OCI-LY1 (cell line): ENCODE measurements around the gene SLC35C1.
A peak's percentile ranks its signal among the peaks of the same experiment; 100 is the strongest.

Experiments
- H2AFZ ChIP-seq: fragments of 200-600 bp; sonication (generic), shearing (Covaris generic); 2 replicates; pipeline ENCODE4 v1.6.0; 2014; ENCODE audit warnings: antibody characterized with exemption, mild to moderate bottlenecking, low read length
- H3F3A ChIP-seq: fragments of 200-600 bp; sonication (generic), shearing (Covaris generic); 2 replicates; pipeline ENCODE4 v1.6.0; 2014; ENCODE audit warnings: mild to moderate bottlenecking, antibody characterized with exemption, low read length, moderate library complexity; ENCODE audit not compliant: insufficient read depth
- H3K27ac ChIP-seq: fragments of 200-600 bp; sonication (generic); 2 replicates; pipeline ENCODE4 v1.5.1; 2014; ENCODE audit warnings: low read length, mixed run types, mild to moderate bottlenecking, low read depth; ENCODE audit not compliant: poor library complexity, severe bottlenecking
- H3K27me3 ChIP-seq: fragments of 200-600 bp; sonication (generic); 2 replicates; pipeline ENCODE4 v1.6.0; 2014; ENCODE audit warnings: antibody characterized with exemption, mild to moderate bottlenecking, low read length, moderate library complexity; ENCODE audit not compliant: insufficient read depth
- H3K36me3 ChIP-seq: fragments of 200-600 bp; sonication (generic); 2 replicates; pipeline ENCODE4 v1.6.1; 2014; ENCODE audit warnings: mild to moderate bottlenecking, antibody characterized with exemption, low read length, moderate library complexity, mixed read lengths; ENCODE audit not compliant: insufficient read depth
- H3K4me1 ChIP-seq: fragments of 200-600 bp; sonication (generic); 2 replicates; pipeline ENCODE4 v1.5.1; 2014; ENCODE audit warnings: mild to moderate bottlenecking, low read length, moderate library complexity; ENCODE audit not compliant: insufficient read depth, severe bottlenecking
- H3K4me2 ChIP-seq: fragments of 200-600 bp; sonication (generic), shearing (Covaris generic); 2 replicates; pipeline ENCODE4 v1.6.1; 2014; ENCODE audit warnings: low read length
- H3K4me3 ChIP-seq: fragments of 200-600 bp; sonication (generic); 2 replicates; pipeline ENCODE4 v1.5.1; 2014; ENCODE audit warnings: low read length, low read depth, mild to moderate bottlenecking, mixed read lengths; ENCODE audit not compliant: poor library complexity, severe bottlenecking
- H3K79me2 ChIP-seq: fragments of 200-600 bp; shearing (Covaris generic); 2 replicates; pipeline ENCODE4 v1.6.1; 2016; ENCODE audit warnings: mixed run types, low read length, mixed read lengths; ENCODE audit not compliant: insufficient read depth
- H3K9ac ChIP-seq: fragments of 200-600 bp; sonication (generic), shearing (Covaris generic); 2 replicates; pipeline ENCODE4 v1.6.1; 2014; ENCODE audit warnings: mild to moderate bottlenecking, low read length, mixed read lengths
- H3K9me2 ChIP-seq: fragments of 200-600 bp; sonication (generic), shearing (Covaris generic); 2 replicates; pipeline ENCODE4 v1.6.1; 2014; ENCODE audit warnings: low read depth, mild to moderate bottlenecking, low read length, mixed read lengths
- H3K9me3 ChIP-seq: fragments of 200-600 bp; shearing (Covaris generic); 2 replicates; pipeline ENCODE4 v1.6.1; 2014; ENCODE audit warnings: low read length, mixed read lengths
- H4K20me1 ChIP-seq: fragments of 200-600 bp; sonication (generic), shearing (Covaris generic); 2 replicates; pipeline ENCODE4 v1.6.0; 2016; ENCODE audit warnings: mild to moderate bottlenecking, low read length; ENCODE audit not compliant: insufficient read depth
- EZH2 ChIP-seq: fragments of 200-600 bp; sonication (generic), shearing (Covaris generic); IDR thresholded peaks from 2 replicates; pipeline ENCODE4 v1.8.0; 2017; ENCODE audit warnings: borderline replicate concordance, mixed run types, mild to moderate bottlenecking, antibody characterized with exemption, low read length, moderate library complexity, mixed read lengths
- TF ChIP-seq, protein P1 (sequence below): fragments of 200-600 bp; sonication (generic), shearing (Covaris generic); IDR thresholded peaks from 2 replicates; pipeline ENCODE4 v1.5.1; 2017; ENCODE audit warnings: mild to moderate bottlenecking, antibody characterized with exemption, low read length, moderate library complexity, mixed read lengths

SLC35C1 gene

GRCh38 chr11:45804761-45805304, at the start of gene SLC35C1:
Gene SLC35C1, plus strand, starts transcription at chr11:45805149. Its CDS starts 653 bp downstream, at chr11:45805802.
- Histone ChIP-seq H3K36me3 (no peaks in the 10 kb centered on the region), H3F3A (no peaks in the 10 kb centered on the region), H3K4me2 (peak within 1 kb of the TSS; percentile 99), H3K9ac (peak within 1 kb of the TSS; percentile 80), H3K4me3 (peak within 1 kb of the TSS; percentile 80), H3K9me2 (no peaks in the 10 kb centered on the region), H3K79me2 (no peaks in the 10 kb centered on the region), H3K4me1 (peaks cover 25% of the 10 kb centered on the region), H4K20me1 (no peaks in the 10 kb centered on the region), H3K27ac (no peak within 1 kb of the TSS), H3K9me3 (no peaks in the 10 kb centered on the region), H3K27me3 (no peaks in the 10 kb centered on the region), H2AFZ (0 out of 2 replicates have a peak within 1 kb of the TSS, but pooled peaks have one; percentile 2)
- TF ChIP-seq, protein P1, sequence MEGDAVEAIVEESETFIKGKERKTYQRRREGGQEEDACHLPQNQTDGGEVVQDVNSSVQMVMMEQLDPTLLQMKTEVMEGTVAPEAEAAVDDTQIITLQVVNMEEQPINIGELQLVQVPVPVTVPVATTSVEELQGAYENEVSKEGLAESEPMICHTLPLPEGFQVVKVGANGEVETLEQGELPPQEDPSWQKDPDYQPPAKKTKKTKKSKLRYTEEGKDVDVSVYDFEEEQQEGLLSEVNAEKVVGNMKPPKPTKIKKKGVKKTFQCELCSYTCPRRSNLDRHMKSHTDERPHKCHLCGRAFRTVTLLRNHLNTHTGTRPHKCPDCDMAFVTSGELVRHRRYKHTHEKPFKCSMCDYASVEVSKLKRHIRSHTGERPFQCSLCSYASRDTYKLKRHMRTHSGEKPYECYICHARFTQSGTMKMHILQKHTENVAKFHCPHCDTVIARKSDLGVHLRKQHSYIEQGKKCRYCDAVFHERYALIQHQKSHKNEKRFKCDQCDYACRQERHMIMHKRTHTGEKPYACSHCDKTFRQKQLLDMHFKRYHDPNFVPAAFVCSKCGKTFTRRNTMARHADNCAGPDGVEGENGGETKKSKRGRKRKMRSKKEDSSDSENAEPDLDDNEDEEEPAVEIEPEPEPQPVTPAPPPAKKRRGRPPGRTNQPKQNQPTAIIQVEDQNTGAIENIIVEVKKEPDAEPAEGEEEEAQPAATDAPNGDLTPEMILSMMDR: no peak; the same call in 1 of the 2 replicates
- TF ChIP-seq EZH2: no peak

DNA sequence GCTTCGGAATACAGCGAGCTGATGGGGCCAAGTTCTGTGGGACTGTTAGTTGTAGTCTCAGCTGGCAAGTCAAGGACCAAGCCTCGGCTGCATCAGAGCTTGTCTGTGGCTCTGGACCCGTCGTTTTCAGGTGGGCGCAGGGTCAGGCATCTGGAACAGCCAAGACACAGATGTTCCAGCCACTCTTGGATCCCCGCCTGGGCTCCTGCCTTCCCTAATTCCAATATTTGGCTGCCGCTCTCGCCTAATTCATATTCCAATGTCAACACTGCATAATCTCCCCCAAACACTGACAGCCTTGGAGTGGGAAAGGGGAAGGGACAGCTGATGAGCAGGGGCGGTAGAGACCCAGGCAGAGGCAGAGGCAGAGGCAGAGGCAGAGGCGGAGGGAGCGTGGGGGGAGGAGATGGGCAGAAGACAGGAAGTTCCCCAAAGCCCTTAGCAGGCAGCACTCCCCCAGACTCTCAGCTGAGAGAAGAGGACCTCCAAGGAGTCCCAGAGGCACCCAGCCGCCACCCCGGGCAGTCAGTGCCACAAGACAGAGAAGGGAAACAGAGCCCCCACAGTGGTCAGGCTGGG, 49.6 kb upstream of the SLC35C1 start:
- Histone ChIP-seq H3K4me1 (no peaks in the 10 kb centered on the region), H3K79me2 (no peaks in the 10 kb centered on the region), H3K9ac (no peak overlapping the region), H4K20me1 (no peaks in the 10 kb centered on the region), H2AFZ (no peak overlapping the region), H3K36me3 (no peaks in the 10 kb centered on the region), H3K27me3 (peaks cover 14% of the 10 kb centered on the region; the same call in 1 of the 2 replicates), H3K9me3 (no peaks in the 10 kb centered on the region), H3F3A (no peaks in the 10 kb centered on the region), H3K27ac (no peak overlapping the region), H3K9me2 (no peaks in the 10 kb centered on the region), H3K4me2 (no peak overlapping the region), H3K4me3 (no peak overlapping the region)
- no peak for TF ChIP-seq EZH2
- TF ChIP-seq, protein P1: no peak

DNA sequence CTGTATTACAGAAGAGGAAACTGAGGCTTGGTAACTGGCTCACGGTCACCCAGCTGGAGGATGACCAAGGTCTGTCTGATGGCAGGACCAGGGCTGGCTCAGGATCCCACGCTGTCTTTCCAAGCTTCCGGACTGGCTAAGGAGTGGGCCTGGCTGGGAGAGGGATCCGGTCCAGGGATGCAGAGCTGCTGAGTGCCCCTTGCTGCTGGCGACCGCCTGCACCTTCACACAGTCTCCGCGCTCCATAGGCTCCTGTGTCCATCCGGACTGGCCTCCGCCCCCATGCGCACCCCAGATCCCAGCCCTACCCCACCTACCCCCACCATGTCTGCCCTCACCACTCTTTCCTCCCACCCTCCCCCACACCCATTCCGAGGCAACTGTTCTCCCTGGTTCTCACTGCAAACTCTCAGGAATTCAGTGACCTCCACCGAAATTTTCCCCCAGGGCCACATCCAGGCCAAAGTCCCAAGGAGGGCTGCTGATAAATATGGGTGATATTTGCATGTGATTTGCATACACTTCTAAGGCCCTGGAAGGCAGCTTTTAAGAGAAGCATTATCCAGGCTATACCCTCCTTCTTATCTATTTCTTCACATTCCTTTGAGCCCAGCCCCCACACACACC, 48.5 kb upstream of the SLC35C1 start:
- no peak overlapping the region for H3K4me2 ChIP-seq
- no peaks in the 10 kb centered on the region for H3K4me1 ChIP-seq
- H3K36me3 ChIP-seq: no peaks in the 10 kb centered on the region
- no peak for TF ChIP-seq EZH2
- TF ChIP-seq, protein P1: no peak
- no peaks in the 10 kb centered on the region for H4K20me1 ChIP-seq
- H3K4me3 ChIP-seq: no peak overlapping the region
- H2AFZ ChIP-seq: no peak overlapping the region
- H3K27me3 ChIP-seq: peaks cover 4% of the 10 kb centered on the region; the same call in 1 of the 2 replicates
- no peaks in the 10 kb centered on the region for H3K9me2 ChIP-seq
- no peak overlapping the region for H3K9ac ChIP-seq
- H3K27ac ChIP-seq: no peak overlapping the region
- H3K9me3 ChIP-seq: no peaks in the 10 kb centered on the region
- no peaks in the 10 kb centered on the region for H3K79me2 ChIP-seq
- H3F3A ChIP-seq: no peaks in the 10 kb centered on the region
